HCT116 (cell line): ENCODE results near the gene DYDC1. TPM values are rescaled to one million over a fixed set of nuclear protein-coding genes. Genes with fewer than 3 reads are reported as not detected.

ENCODE experiments used
- ATAC-seq: fragments of 200-7000 bp; cut with Tn5 transposase; 2 replicates; pipeline ENCODE4 v1.9.1; 2020; ENCODE audit warnings: mild to moderate bottlenecking, moderate library complexity
- BruUV-seq: library from RNA; stranded (reverse); fragments of 400-500 nt; replicated peaks from 2 replicates; lab custom pipeline; 2021; lab: Mats Ljungman, UMichigan
- CTCF ChIA-PET: fragments of 300-600 bp; sonication (Branson Sonifier 250); formaldehyde crosslinking; loops from one replicate; lab custom pipeline; 2021; ENCODE audit warnings: antibody characterized with exemption; lab: Charles Lee
- POLR2A ChIA-PET: fragments of 300-600, 350-600 bp; sonication (Branson Sonifier 250); formaldehyde crosslinking; loops from one replicate; lab custom pipeline; 2021; ENCODE audit warnings: antibody characterized with exemption; lab: Charles Lee
- RAD21 ChIA-PET, 2 experiments: fragments of 300-600 bp; sonication (Branson Sonifier 250); formaldehyde crosslinking; loops; one replicate each; lab custom pipeline; 2023; ENCODE audit warnings: low total read pairs in 2 of 2; ENCODE audit not compliant: uncharacterized antibody in 2 of 2, unreplicated experiment in 2 of 2, low non-redundant PET in 1 of 2; lab: Charles Lee
- DNase-seq: peaks from one replicate; pipeline ENCODE4 v3.0.0-alpha.2; 2010; ENCODE audit warnings: low read depth, low spot score
- H2AFZ ChIP-seq: fragments of 200-600 bp; shearing (Covaris generic), sonication (generic); 2 replicates; pipeline ENCODE4 v1.6.1; 2017; ENCODE audit warnings: low read depth, mixed run types, mixed read lengths, antibody characterized with exemption, low read length; ENCODE audit not compliant: poor library complexity, severe bottlenecking
- H3K27ac ChIP-seq: 2 replicates; pipeline ENCODE4 v1.5.1; 2012; ENCODE audit warnings: low read depth, low read length
- H3K27me3 ChIP-seq: fragments of 200-600 bp; sonication (generic); 2 replicates; pipeline ENCODE4 v1.6.1; 2016; ENCODE audit warnings: mixed run types, low read length, mixed read lengths; ENCODE audit not compliant: insufficient read depth
- H3K36me3 ChIP-seq, 2 experiments: fragments of 200-500 bp in 1 of 2; fragments of 200-600 bp in 1 of 2; sonication (Bioruptor generic) in 1 of 2; sonication (generic) in 1 of 2; 2 replicates each; pipeline versions ENCODE4 v1.5.1 to v1.6.1; 2014 to 2016; ENCODE audit warnings: low read length in 2 of 2, inconsistent platforms in 1 of 2, mixed read lengths in 1 of 2, mixed run types in 1 of 2; ENCODE audit not compliant: insufficient read depth in 2 of 2, control insufficient read depth in 1 of 2
- H3K4me1 ChIP-seq, 2 experiments: fragments of 200-600 bp in 1 of 2; sonication (generic) in 1 of 2; 2 replicates each; pipeline versions ENCODE4 v1.5.1 to v1.6.1; 2012 to 2017; ENCODE audit warnings: low read length in 2 of 2, inconsistent platforms in 1 of 2, mild to moderate bottlenecking in 1 of 2, mixed read lengths in 1 of 2, mixed run types in 1 of 2, moderate library complexity in 1 of 2; ENCODE audit not compliant: insufficient read depth in 2 of 2, control insufficient read depth in 1 of 2
- H3K4me2 ChIP-seq: fragments of 200-600 bp; sonication (generic); 2 replicates; pipeline ENCODE4 v1.6.1; 2017; ENCODE audit warnings: mixed run types, low read length, mixed read lengths
- H3K4me3 ChIP-seq, 2 experiments: fragments of 200-600 bp in 1 of 2; sonication (generic) in 1 of 2; replicated peaks in 1 of 2; 2 replicates each; pipeline ENCODE4 v1.5.1; 2011 to 2016; ENCODE audit warnings: low read length in 2 of 2, control low read depth in 1 of 2, low read depth in 1 of 2, mild to moderate bottlenecking in 1 of 2, mixed read lengths in 1 of 2, mixed run types in 1 of 2
- H3K79me2 ChIP-seq: fragments of 200-600 bp; sonication (generic); 2 replicates; pipeline ENCODE4 v1.6.1; 2017; ENCODE audit warnings: mild to moderate bottlenecking, mixed run types, low read length, moderate library complexity, mixed read lengths; ENCODE audit not compliant: insufficient read depth
- H3K9ac ChIP-seq: fragments of 200-600 bp; sonication (generic); 2 replicates; pipeline ENCODE4 v1.6.1; 2016; ENCODE audit warnings: low read length, mixed read lengths
- H3K9me2 ChIP-seq: fragments of 200-600 bp; sonication (generic), shearing (Covaris generic); 2 replicates; pipeline ENCODE4 v1.6.1; 2017; ENCODE audit warnings: mixed run types, mild to moderate bottlenecking, moderate library complexity; ENCODE audit not compliant: insufficient read depth
- H3K9me3 ChIP-seq, 2 experiments: fragments of 200-500 bp in 1 of 2; fragments of 200-600 bp in 1 of 2; sonication (Bioruptor generic) in 1 of 2; sonication (generic) in 1 of 2; 2 replicates each; pipeline ENCODE4 v1.6.1; 2014 to 2017; ENCODE audit warnings: low read length in 2 of 2, mixed read lengths in 2 of 2, inconsistent platforms in 1 of 2, low read depth in 1 of 2, mild to moderate bottlenecking in 1 of 2, mixed run types in 1 of 2, moderate library complexity in 1 of 2; ENCODE audit not compliant: control insufficient read depth in 1 of 2, insufficient read depth in 1 of 2
- H4K20me1 ChIP-seq: fragments of 200-600 bp; sonication (generic), shearing (Covaris generic); 2 replicates; pipeline ENCODE4 v1.6.1; 2017; ENCODE audit warnings: mixed run types, mild to moderate bottlenecking, moderate library complexity; ENCODE audit not compliant: insufficient read depth
- CTCF ChIP-seq, 3 experiments: fragments of 200-600 bp in 1 of 3; sonication (generic) in 1 of 3; IDR thresholded peaks in 2 of 3; conservative IDR thresholded peaks in 1 of 3; 2 replicates each; pipeline ENCODE4 v1.5.1; 2012 to 2017; ENCODE audit warnings: low read depth in 2 of 3, low read length in 2 of 3, antibody characterized with exemption in 1 of 3, borderline replicate concordance in 1 of 3, control low read depth in 1 of 3, mild to moderate bottlenecking in 1 of 3, mixed read lengths in 1 of 3, mixed run types in 1 of 3, moderate library complexity in 1 of 3; ENCODE audit not compliant: insufficient read depth in 1 of 3
- POLR2AphosphoS5 ChIP-seq: IDR thresholded peaks from 2 replicates; pipeline ENCODE4 v1.6.1; 2011; ENCODE audit warnings: mild to moderate bottlenecking, low read depth, low read length, moderate library complexity
- TCF7L2 ChIP-seq: IDR thresholded peaks from 2 replicates; pipeline ENCODE4 v1.7.0; 2011; ENCODE audit warnings: borderline replicate concordance, inconsistent platforms; ENCODE audit not compliant: insufficient read depth, insufficient read length; ENCODE audit errors: extremely low read depth
- ZBTB33 ChIP-seq: IDR thresholded peaks from 2 replicates; pipeline ENCODE4 v1.6.1; 2011; ENCODE audit warnings: mild to moderate bottlenecking, low read length, moderate library complexity; ENCODE audit not compliant: insufficient replicate concordance; ENCODE audit errors: extremely low read depth
- ZNF274 ChIP-seq: fragments of 200-500 bp; sonication (Bioruptor generic); IDR thresholded peaks from 2 replicates; pipeline ENCODE4 v1.6.1; 2014; ENCODE audit warnings: mild to moderate bottlenecking, low read depth, low read length, inconsistent platforms
- intact Hi-C: fragments of 100-400 bp; cut with micrococcal nuclease; formaldehyde crosslinking; loops from 2 replicates; pipeline ENCODE4 v1.10.0; 2022
- total RNA-seq: library from RNA; stranded (reverse); gene quantifications from one replicate; pipeline ENCODE4 v1.2.1, GENCODE V29; 2021; ENCODE audit not compliant: unreplicated experiment

Gene DYDC1
- total RNA-seq, 1 experiment from 2014 or later, result not detected

GRCh38 chr10:80350251-80350650 is 6.3 kb downstream of the DYDC1 start (continued):
- TF ChIP-seq ZBTB33, result no peak
- no peak for TF ChIP-seq POLR2AphosphoS5

DNA sequence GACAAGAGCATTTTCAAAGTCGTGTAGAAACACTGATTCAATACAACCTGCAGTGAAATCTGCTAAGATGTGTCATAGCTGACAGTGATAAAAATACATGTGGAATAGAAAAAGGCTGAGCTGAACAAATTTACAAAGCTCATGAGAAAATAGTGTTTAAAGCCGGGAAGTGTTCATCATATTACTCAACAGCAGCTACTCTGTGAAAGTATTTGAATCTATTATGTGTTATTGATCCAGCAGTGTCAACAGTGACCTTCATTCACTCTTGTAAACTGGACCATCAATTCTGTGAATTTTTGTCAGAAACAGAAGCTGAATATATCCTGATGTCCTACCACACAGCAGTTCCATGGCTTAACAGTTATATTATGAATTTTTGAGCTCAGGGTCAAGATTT is 11.6 kb downstream of the DYDC1 start:
- H3K4me3 ChIP-seq, result no peak overlapping the region
- no peaks in the 10 kb centered on the region for H3K79me2 ChIP-seq
- RAD21 ChIA-PET, result no interaction called here
- ATAC-seq (no peak), DNase-seq (no peak)
- no peak overlapping the region for H2AFZ ChIP-seq
- CTCF ChIA-PET, result no interaction called here
- BruUV-seq, result no TSS peak
- H3K9me2 ChIP-seq, result no peaks in the 10 kb centered on the region
- H4K20me1 ChIP-seq, result no peaks in the 10 kb centered on the region
- H3K4me1 ChIP-seq, result no peaks in the 10 kb centered on the region
- no peak for TF ChIP-seq TCF7L2
- no peak for TF ChIP-seq CTCF (IDR thresholded peaks at IDR 0.05 in 2 of 3, conservative IDR thresholded peaks at IDR 0.05 in 1 of 3; ENCODE audit: borderline replicate concordance in 1 of 3, insufficient read depth in 1 of 3, low read depth in 2 of 3, low read length in 2 of 3)
- TF ChIP-seq ZNF274, result no peak
- TF ChIP-seq, all 23 proteins: peak for 0
- POLR2A ChIA-PET, result no interaction called here
- no peak overlapping the region for H3K27ac ChIP-seq
- H3K4me2 ChIP-seq, result no peak overlapping the region
- no peaks in the 10 kb centered on the region for H3K27me3 ChIP-seq
- intact Hi-C loops, result no loop called here
- H3K9ac ChIP-seq, result no peak overlapping the region
- H3K9me3 ChIP-seq, result no peaks in the 10 kb centered on the region
- H3K36me3 ChIP-seq, result no peaks in the 10 kb centered on the region
